ENCODE measurements around the gene HS6ST1. TPM values are rescaled to one million over a fixed set of nuclear protein-coding genes. Genes with fewer than 3 reads are reported as not detected.

The HS6ST1 gene
- total and polyA plus RNA-seq, 2 donors (not counting 3 experiments of a cell fraction or from before 2014, with no cell fraction given), result 12.8 to 19.4 TPM

DNA sequence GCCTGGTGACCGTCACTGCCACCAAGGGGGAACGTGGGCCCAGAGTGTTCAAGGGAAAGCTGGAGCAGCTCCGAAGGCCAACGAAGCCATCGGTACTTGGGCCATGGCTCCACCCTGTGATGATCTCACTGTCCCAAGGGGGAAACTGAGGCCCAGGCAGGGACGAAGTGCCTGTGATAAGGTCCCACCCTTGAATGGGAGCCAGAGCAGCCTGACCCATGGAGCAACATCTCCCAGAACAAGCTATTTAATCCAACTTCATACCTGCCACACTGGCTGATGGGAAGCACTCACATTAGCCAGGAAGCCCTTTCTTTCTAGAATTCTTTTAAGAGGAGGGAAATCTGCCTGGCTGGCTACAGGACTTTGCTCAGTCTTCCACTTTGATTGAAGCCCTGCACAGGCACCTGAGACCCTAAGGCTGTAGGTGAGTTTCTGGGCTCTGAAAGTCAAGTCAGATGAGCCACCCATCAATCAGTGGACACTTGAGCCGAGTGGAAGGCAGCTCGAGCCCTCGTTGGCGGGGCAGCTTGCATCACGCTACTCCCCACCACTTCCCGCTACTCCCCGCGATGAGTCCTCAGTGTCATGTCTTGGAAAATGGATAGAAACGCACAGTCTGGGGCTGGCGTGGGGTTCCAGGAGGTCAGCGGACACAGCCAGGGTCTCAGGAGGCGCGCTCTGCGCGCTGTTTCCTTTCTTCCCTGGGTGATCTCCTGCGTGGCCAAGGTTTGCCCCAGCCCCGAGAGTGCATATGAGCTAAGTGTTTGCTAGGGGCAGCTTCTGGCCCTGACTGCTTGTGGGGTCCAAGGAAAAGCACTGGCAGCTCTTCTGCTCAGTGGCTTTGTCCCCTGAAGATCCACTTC lies 2.5 kb upstream of the HS6ST1 start:
- no peak overlapping the region for H3K4me3 ChIP-seq (replicated peaks in 1 of 3; ENCODE audit: insufficient read depth in 1 of 3, low read depth in 1 of 3, low read length in 3 of 3)
- no peaks in the 10 kb centered on the region for H3K9me1 ChIP-seq (replicated peaks; ENCODE audit: control insufficient read depth, extremely low read depth, insufficient read depth, low read length)
- H3K36me3 ChIP-seq (ENCODE audit: control insufficient read depth in 2 of 2, extremely low read depth in 1 of 2, insufficient read depth in 2 of 2, low read length in 2 of 2), result no peaks in the 10 kb centered on the region
- DNase-seq (ENCODE audit: low read depth, low spot score), result no peak
- intact Hi-C loops (cut with micrococcal nuclease) (loop anchor here (1.0 to 10.0 kb wide), 5 partner anchors 142 to 416 kb away; no protein-coding TSS in a partner anchor), dilution Hi-C loops (cut with MboI; ENCODE audit: extremely low pct_ligation_motif_present, low sequenced_read_pairs) (no loop called here)
- TF ChIP-seq POLR2AphosphoS5 (IDR thresholded peaks at IDR 0.05; ENCODE audit: insufficient read depth, low read depth, low read length) (no peak), JUN (IDR thresholded peaks at IDR 0.05; ENCODE audit: borderline replicate concordance, insufficient read depth, insufficient read length, low read depth) (no peak), EZH2 (IDR thresholded peaks at IDR 0.05; ENCODE audit: borderline replicate concordance, low read depth, low read length, severe bottlenecking) (no peak), FOS (IDR thresholded peaks at IDR 0.05; ENCODE audit: borderline replicate concordance, insufficient read depth, low read length) (no peak), MYC (IDR thresholded peaks at IDR 0.05; ENCODE audit: low read depth, low read length) (no peak), GATA2 (IDR thresholded peaks at IDR 0.05; ENCODE audit: insufficient read depth, insufficient read length, low read depth, low read length) (no peak), MAX (IDR thresholded peaks at IDR 0.05; ENCODE audit: insufficient read depth, insufficient read length) (no peak), POLR2A (IDR thresholded peaks at IDR 0.05; ENCODE audit: low read depth, low read length) (no peak), CTCF (IDR thresholded peaks at IDR 0.05; ENCODE audit: extremely low read depth in 1 of 2, insufficient read depth in 1 of 2, low read depth in 1 of 2, low read length in 2 of 2) (no peak)
- no peak overlapping the region for H3K4me2 ChIP-seq (ENCODE audit: insufficient read depth, low read length)
- H3K27me3 ChIP-seq (ENCODE audit: control insufficient read depth in 2 of 2, insufficient read depth in 2 of 2, low read length in 2 of 2), result no peaks in the 10 kb centered on the region
- no peaks in the 10 kb centered on the region for H3K9me3 ChIP-seq (replicated peaks; ENCODE audit: control insufficient read depth, insufficient read depth, low read length)
- H3K27ac ChIP-seq (ENCODE audit: insufficient read depth, low read depth, low read length), result no peak overlapping the region
- BruUV-seq (replicated peaks), result no TSS peak
- FAIRE-seq, result no peak
- no peak overlapping the region for H3K9ac ChIP-seq (replicated peaks; ENCODE audit: extremely low read depth, insufficient read depth, low read length)
- CTCF ChIA-PET, result interaction anchor here (0.9 to 2.8 kb wide), 9 partner anchors 20 to 1602 kb away, joined by 3 to 16 read pairs (median 4); no protein-coding TSS in a partner anchor
- peak overlapping the region; percentile 63 for H2AFZ ChIP-seq (ENCODE audit: low read depth, low read length)
- H3K4me1 ChIP-seq (ENCODE audit: control insufficient read depth, extremely low read depth, insufficient read depth, low read length), result peaks cover 11% of the 10 kb centered on the region
- H3K79me2 ChIP-seq (ENCODE audit: control insufficient read depth, insufficient read depth, low read length), result peaks cover 2% of the 10 kb centered on the region
- POLR2A ChIA-PET, result no interaction called here
- no peaks in the 10 kb centered on the region for H4K20me1 ChIP-seq (replicated peaks; ENCODE audit: control insufficient read depth, extremely low read depth, insufficient read depth, low read length)
